Umbilical cord (tissue), 2 donors: Measurements from ENCODE around the gene KCNQ1OT1. TPM values are rescaled to one million over a fixed set of nuclear protein-coding genes. Genes with fewer than 3 reads are reported as not detected.
"Not testable (repeated sequence)": the region's sequence is repeated elsewhere in the genome, so short reads cannot be mapped to it uniquely, and the experiment has no call there.

Experiments used
- DNase-seq: peaks from one replicate; pipeline ENCODE4 v3.0.0-alpha.2; 2015; ENCODE audit warnings: low spot score
- total RNA-seq: library from RNA; depleted of rRNA; stranded (reverse); fragments of >200 nt; gene quantifications from one replicate; pipeline ENCODE4 v1.2.3, GENCODE V29; 2014; ENCODE audit warnings: low replicate concordance; ENCODE audit not compliant: insufficient read depth

Gene KCNQ1OT1
- total RNA-seq, 1 donor from 2014 or later = 21.9 TPM

- no peak for DNase-seq
Measured at GRCh38 chr11:2655016-2655719, 44.6 kb downstream of the KCNQ1OT1 start.

GRCh38 chr11:2653930-2654739 lies 45.7 kb downstream of the KCNQ1OT1 start:
- no peak for DNase-seq

GRCh38 chr11:2653198-2653551 lies 46.6 kb downstream of the KCNQ1OT1 start:
- DNase-seq = no peak

- no peak for DNase-seq
Measured at GRCh38 chr11:2652333-2653197, 47.2 kb downstream of the KCNQ1OT1 start.

GRCh38 chr11:2651826-2652271 lies 47.9 kb downstream of the KCNQ1OT1 start:
- DNase-seq = no peak

- DNase-seq = no peak
Measured at GRCh38 chr11:2651054-2651617, 48.7 kb downstream of the KCNQ1OT1 start.

GRCh38 chr11:2650343-2650867 lies 49.4 kb downstream of the KCNQ1OT1 start:
- no peak for DNase-seq

GRCh38 chr11:2649848-2650247 lies 49.9 kb downstream of the KCNQ1OT1 start:
- DNase-seq = no peak

GRCh38 chr11:2649400-2649799 lies 50.4 kb downstream of the KCNQ1OT1 start:
- no peak for DNase-seq

- DNase-seq = no peak
Measured at GRCh38 chr11:2647953-2648352, 51.8 kb downstream of the KCNQ1OT1 start.

GRCh38 chr11:2647167-2647566 lies 52.6 kb downstream of the KCNQ1OT1 start:
- no peak for DNase-seq

- no peak for DNase-seq
Measured at GRCh38 chr11:2645779-2646118, 54.0 kb downstream of the KCNQ1OT1 start.

- no peak for DNase-seq
Measured at GRCh38 chr11:2644844-2645778, 54.7 kb downstream of the KCNQ1OT1 start.

- no peak for DNase-seq
Measured at GRCh38 chr11:2643746-2644145, 56.0 kb downstream of the KCNQ1OT1 start.

GRCh38 chr11:2641623-2642022 lies 58.2 kb downstream of the KCNQ1OT1 start:
- no peak for DNase-seq

- not testable (repeated sequence) for DNase-seq
Measured at GRCh38 chr11:2639763-2640162, 60.0 kb downstream of the KCNQ1OT1 start.

- no peak for DNase-seq
Measured at GRCh38 chr11:2631161-2631560, 68.6 kb downstream of the KCNQ1OT1 start.

GRCh38 chr11:2630679-2631078 lies 69.1 kb downstream of the KCNQ1OT1 start:
- DNase-seq = no peak

- no peak for DNase-seq
Measured at GRCh38 chr11:2625183-2625582, 74.6 kb downstream of the KCNQ1OT1 start.

GRCh38 chr11:2621894-2622293 lies 77.9 kb downstream of the KCNQ1OT1 start:
- no peak for DNase-seq
